SU-DHL-6 (cell line): ENCODE results near the gene GPR160.

ENCODE experiments used
- CTCF ChIP-seq: fragments of 200-600 bp; sonication (generic); IDR thresholded peaks from one replicate; pipeline ENCODE4 v1.5.1; 2017; ENCODE audit warnings: antibody characterized with exemption, mild to moderate bottlenecking, low read length, moderate library complexity; ENCODE audit not compliant: insufficient read depth, poor library complexity, severe bottlenecking
- EZH2phosphoT487 ChIP-seq: fragments of 200-600 bp; sonication (generic), shearing (Covaris generic); conservative IDR thresholded peaks from 2 replicates; pipeline ENCODE4 v1.6.1; 2018; ENCODE audit warnings: mild to moderate bottlenecking, antibody characterized with exemption, low read length, moderate library complexity, mixed read lengths

- TF ChIP-seq CTCF = no peak
- no peak for TF ChIP-seq EZH2phosphoT487
Measured at GRCh38 chr3:169996063-169996462, 41.7 kb upstream of the GPR160 start.
